A549 (cell line): ENCODE measurements around the gene PPOX. TPM values are rescaled to one million over a fixed set of nuclear protein-coding genes. Genes with fewer than 3 reads are reported as not detected.
A peak's percentile ranks its signal among the peaks of the same experiment; 100 is the strongest.

Source experiments
- ATAC-seq, 2 experiments: fragments of 200-7000 bp in 1 of 2; fragments of >200 bp in 1 of 2; cut with Nextera tagmentation in 1 of 2; cut with Tn5 transposase in 1 of 2; 3 replicates each; pipeline versions ENCODE4 v1.8.0 to v1.9.1; 2018 to 2020; ENCODE audit warnings: mild to moderate bottlenecking in 1 of 2, moderate library complexity in 1 of 2
- CTCF ChIA-PET: fragments of 300-600 bp; sonication (Branson Sonifier 250); formaldehyde crosslinking; extraction: SDS; loops from one replicate; lab custom pipeline; 2021; ENCODE audit warnings: antibody characterized with exemption, inconsistent platforms; lab: Yijun Ruan, JAX
- POLR2A ChIA-PET: fragments of 350-600 bp; formaldehyde crosslinking; extraction: SDS; loops from one replicate; lab custom pipeline; 2021; ENCODE audit warnings: antibody characterized with exemption, inconsistent platforms; lab: Yijun Ruan, JAX
- DNase-seq, 2 experiments: peaks; one replicate each; pipeline versions ENCODE4 v3.0.0 to v3.0.0-alpha.2; 2011 to 2016; ENCODE audit warnings: low read depth in 1 of 2, low spot score in 1 of 2
- FAIRE-seq: peaks from 2 replicates; lab custom pipeline; 2011; peaks lifted over from hg19 to GRCh38; lab: Jason Lieb, UNC
- H3K27ac ChIP-seq, 2 experiments: fragments of >200 bp; sonication (Bioruptor Twin); formaldehyde crosslinking; 3 replicates each; pipeline ENCODE4 v1.5.1; 2016 to 2017
- H3K4me1 ChIP-seq: fragments of >200 bp; sonication (Bioruptor Twin); formaldehyde crosslinking; 3 replicates; pipeline ENCODE4 v1.6.1; 2016
- H3K4me2 ChIP-seq: fragments of >200 bp; sonication (Bioruptor Twin); formaldehyde crosslinking; 3 replicates; pipeline ENCODE4 v1.6.1; 2016
- H3K4me3 ChIP-seq: fragments of >200 bp; sonication (Bioruptor Twin); formaldehyde crosslinking; 3 replicates; pipeline ENCODE4 v1.5.1; 2016
- H3K9me3 ChIP-seq: fragments of >200 bp; sonication (Bioruptor Twin); formaldehyde crosslinking; 3 replicates; pipeline ENCODE4 v1.6.1; 2016
- BCL3 ChIP-seq: fragments of >200 bp; sonication (Bioruptor Twin); formaldehyde crosslinking; IDR thresholded peaks from 3 replicates; pipeline ENCODE4 v1.6.1; 2016
- BHLHE40 ChIP-seq: IDR thresholded peaks from 2 replicates; pipeline ENCODE4 v1.6.1; 2012; ENCODE audit warnings: low read depth, low read length, inconsistent platforms
- CBX8 ChIP-seq: fragments of 200-600 bp; sonication (generic); IDR thresholded peaks from 2 replicates; pipeline ENCODE4 v1.6.1; 2016
- CHD2 ChIP-seq: fragments of 150-350 bp; IDR thresholded peaks from 2 replicates; pipeline ENCODE4 v1.6.1; 2014; ENCODE audit warnings: low read length; ENCODE audit not compliant: partially characterized antibody
- CHD4 ChIP-seq: fragments of 200-600 bp; sonication (generic); IDR thresholded peaks from 2 replicates; pipeline ENCODE4 v1.6.1; 2016; ENCODE audit warnings: antibody characterized with exemption, mild to moderate bottlenecking, borderline replicate concordance
- ESRRA ChIP-seq: fragments of 150-350 bp; IDR thresholded peaks from 2 replicates; pipeline ENCODE4 v1.6.1; 2014; ENCODE audit warnings: mild to moderate bottlenecking, low read length, borderline replicate concordance
- FOSL2 ChIP-seq, 2 experiments: fragments of 450-650 bp in 1 of 2; fragments of >200 bp in 1 of 2; sonication (Bioruptor Twin) in 1 of 2; formaldehyde crosslinking; IDR thresholded peaks; 2 replicates each; pipeline versions ENCODE4 v1.5.0 to v1.6.1; 2016 to 2020; ENCODE audit warnings: mild to moderate bottlenecking in 1 of 2, moderate library complexity in 1 of 2
- FOXS1 ChIP-seq: fragments of 250-450 bp; sonication (Bioruptor Pico); IDR thresholded peaks from 2 replicates; pipeline ENCODE4 v1.5.0; 2020; ENCODE audit warnings: mild to moderate bottlenecking, moderate library complexity
- GATA3 ChIP-seq: IDR thresholded peaks from 2 replicates; pipeline ENCODE4 v1.6.1; 2012; ENCODE audit warnings: borderline replicate concordance
- HDAC2 ChIP-seq: fragments of 200-600 bp; sonication (generic); IDR thresholded peaks from 2 replicates; pipeline ENCODE4 v1.6.1; 2016
- HES2 ChIP-seq: fragments of >200 bp; sonication (Bioruptor Twin); formaldehyde crosslinking; IDR thresholded peaks from 2 replicates; pipeline ENCODE4 v1.6.1; 2016
- HOXB13 ChIP-seq: fragments of 250-450 bp; sonication (Bioruptor Pico); IDR thresholded peaks from 2 replicates; pipeline ENCODE4 v1.5.0; 2020; ENCODE audit warnings: low read depth, mild to moderate bottlenecking, moderate library complexity
- JUN ChIP-seq, 2 experiments: fragments of >200 bp; sonication (Bioruptor Twin); formaldehyde crosslinking; IDR thresholded peaks; 2 replicates in 1 of 2; 3 replicates in 1 of 2; pipeline ENCODE4 v1.6.1; 2016 to 2017
- JUNB ChIP-seq: fragments of >200 bp; sonication (Bioruptor Twin); formaldehyde crosslinking; IDR thresholded peaks from 2 replicates; pipeline ENCODE4 v1.6.1; 2016
- MAFK ChIP-seq: fragments of 450-650 bp; IDR thresholded peaks from 2 replicates; pipeline ENCODE4 v1.6.1; 2014; ENCODE audit not compliant: partially characterized antibody
- MAZ ChIP-seq: fragments of 150-350 bp; IDR thresholded peaks from 2 replicates; pipeline ENCODE4 v1.6.1; 2014; ENCODE audit warnings: antibody characterized with exemption, low read depth, low read length, borderline replicate concordance
- NPAS2 ChIP-seq: fragments of 250-450 bp; sonication (Bioruptor Pico); IDR thresholded peaks from 2 replicates; pipeline ENCODE4 v1.8.0; 2022; ENCODE audit warnings: mild to moderate bottlenecking, moderate library complexity, borderline replicate concordance
- PBX3 ChIP-seq: IDR thresholded peaks from 2 replicates; pipeline ENCODE4 v1.6.1; 2012
- POLR2A ChIP-seq: IDR thresholded peaks from 2 replicates; pipeline ENCODE4 v1.6.1; 2012; ENCODE audit warnings: mild to moderate bottlenecking, low read length
- RAD21 ChIP-seq, 2 experiments: fragments of >200 bp in 1 of 2; sonication (Bioruptor Twin) in 1 of 2; formaldehyde crosslinking in 1 of 2; IDR thresholded peaks in 1 of 2; conservative IDR thresholded peaks in 1 of 2; 2 replicates in 1 of 2; 3 replicates in 1 of 2; pipeline ENCODE4 v1.6.1; 2012 to 2018; ENCODE audit warnings: inconsistent platforms in 1 of 2
- RARB ChIP-seq: fragments of 250-450 bp; sonication (Bioruptor Pico); IDR thresholded peaks from 2 replicates; pipeline ENCODE4 v1.8.0; 2021; ENCODE audit warnings: mild to moderate bottlenecking, moderate library complexity
- RNF2 ChIP-seq: fragments of 200-600 bp; sonication (generic); IDR thresholded peaks from 2 replicates; pipeline ENCODE4 v1.6.1; 2016; ENCODE audit warnings: low read depth, mild to moderate bottlenecking, antibody characterized with exemption, moderate library complexity, borderline replicate concordance
- ZSCAN20 ChIP-seq: fragments of 250-450 bp; sonication (Bioruptor Pico); IDR thresholded peaks from 2 replicates; pipeline ENCODE4 v1.8.0; 2022; ENCODE audit warnings: mild to moderate bottlenecking, moderate library complexity
- WGBS: methylation state at CpG from one replicate; pipeline ENCODE4 v1.1.6; 2017; ENCODE audit errors: missing lambda C conversion rate; 5-methylcytosine and 5-hydroxymethylcytosine counted together
- polyA plus RNA-seq, 4 experiments: library from polyadenylated mRNA; depleted of rRNA in 3 of 4; stranded (reverse); fragments of >200 nt; fragmentation: RNase III in 1 of 4; extraction: RNeasy Plus Mini Kit Qiagen cat#74134 plus additional on column Dnase treatment in 1 of 4; gene quantifications; 2 replicates in 3 of 4; 3 replicates in 1 of 4; pipeline ENCODE4 v1.2.3, GENCODE V29; 2011 to 2017
- TF ChIP-seq, protein P1 (sequence below): IDR thresholded peaks from 2 replicates; pipeline ENCODE4 v1.6.1; 2012; ENCODE audit warnings: low read depth, borderline replicate concordance
- TF ChIP-seq, protein P2 (sequence below): IDR thresholded peaks from 2 replicates; pipeline ENCODE4 v1.6.1; 2012

Gene PPOX
- polyA plus RNA-seq, 2 of the 4 experiments (the other 2 are of a cell fraction): 13.8 to 14.1 TPM

DNA sequence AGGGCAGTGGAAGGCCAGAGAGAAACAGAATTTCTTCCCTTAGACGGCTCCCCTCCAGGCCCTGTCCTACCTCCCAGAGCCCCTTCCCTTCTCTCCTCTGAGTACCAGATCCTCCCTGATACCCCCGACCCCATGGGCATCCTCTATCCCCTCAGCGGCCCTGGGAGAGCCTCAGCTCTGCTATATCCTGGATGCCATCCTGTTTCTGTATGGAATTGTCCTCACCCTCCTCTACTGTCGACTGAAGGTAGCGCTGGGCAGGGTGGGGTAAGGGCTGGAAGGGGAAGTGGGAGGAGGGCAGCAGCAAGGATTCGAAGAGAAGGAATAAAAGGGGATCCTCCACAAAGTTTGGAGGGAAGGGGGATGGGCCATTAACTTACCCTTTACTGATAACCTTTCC, 51.6 kb downstream of the PPOX start:
- DNase-seq (no peak), ATAC-seq (peak in 1 of 2 experiments; percentile 29; a peak in 3 of 6 replicates), FAIRE-seq (no peak)
- CTCF ChIA-PET: interaction anchor here (1.5 to 20.1 kb wide), 5 partner anchors 11 to 166 kb away, joined by 3 to 319 read pairs (median 66); partner anchors contain the start of genes NDUFS2 and TOMM40L
- Histone ChIP-seq H3K9me3 (no peaks in the 10 kb centered on the region), H3K4me3 (no peak overlapping the region), H3K4me2 (no peak overlapping the region), H3K27ac (no peak overlapping the region), H3K4me1 (no peaks in the 10 kb centered on the region)
- 63% methylated on average over 6 of the region's 6 CpGs for WGBS
- TF ChIP-seq ZSCAN20 (CRISPR knock-in tag) (no peak), NPAS2 (CRISPR knock-in tag) (no peak), MAZ (no peak), CHD2 (no peak), BCL3 (no peak), RNF2 (no peak), BHLHE40 (no peak), FOXS1 (CRISPR knock-in tag) (no peak), HOXB13 (CRISPR knock-in tag) (no peak)
- TF ChIP-seq, protein P1, sequence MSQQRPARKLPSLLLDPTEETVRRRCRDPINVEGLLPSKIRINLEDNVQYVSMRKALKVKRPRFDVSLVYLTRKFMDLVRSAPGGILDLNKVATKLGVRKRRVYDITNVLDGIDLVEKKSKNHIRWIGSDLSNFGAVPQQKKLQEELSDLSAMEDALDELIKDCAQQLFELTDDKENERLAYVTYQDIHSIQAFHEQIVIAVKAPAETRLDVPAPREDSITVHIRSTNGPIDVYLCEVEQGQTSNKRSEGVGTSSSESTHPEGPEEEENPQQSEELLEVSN: no peak
- POLR2A ChIA-PET: interaction anchor here (1.7 kb wide), 1 partner anchor 16 kb away, joined by 5 read pairs; the partner anchor contains the start of gene NDUFS2

DNA sequence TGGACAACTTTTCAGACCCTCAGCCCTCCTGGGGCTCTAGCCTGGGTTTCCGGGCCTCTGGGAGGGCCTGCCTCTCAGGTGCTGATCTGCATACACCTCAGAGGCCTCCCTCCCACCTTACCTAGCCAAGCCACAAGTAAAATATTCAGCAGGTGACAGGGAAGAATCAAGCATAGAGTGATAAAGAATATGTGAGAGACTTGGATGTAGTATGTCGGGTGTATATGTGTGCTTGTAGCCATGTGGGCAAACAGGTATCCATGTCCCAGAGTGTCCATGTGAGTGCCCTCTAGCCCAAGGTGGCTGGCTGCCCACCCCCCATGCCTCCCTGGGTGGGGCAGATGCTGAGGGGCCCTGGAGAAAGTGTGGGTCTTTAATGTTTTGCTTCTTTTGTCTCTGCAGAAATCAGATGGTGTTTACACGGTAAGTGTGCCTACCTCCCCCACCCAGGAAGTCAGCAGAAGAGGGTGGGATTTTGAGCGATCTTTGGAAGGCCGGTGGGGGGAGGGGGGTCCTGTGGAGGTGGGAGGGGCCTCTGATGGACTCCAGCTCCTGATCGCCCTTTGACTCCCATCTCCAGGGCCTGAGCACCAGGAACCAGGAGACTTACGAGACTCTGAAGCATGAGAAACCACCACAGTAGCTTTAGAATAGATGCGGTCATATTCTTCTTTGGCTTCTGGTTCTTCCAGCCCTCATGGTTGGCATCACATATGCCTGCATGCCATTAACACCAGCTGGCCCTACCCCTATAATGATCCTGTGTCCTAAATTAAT, 52.3 kb downstream of the PPOX start:
- 68% methylated on average over 8 of the region's 8 CpGs for WGBS
- no peak overlapping the region for H3K4me2 ChIP-seq
- H3K27ac ChIP-seq: no peak overlapping the region
- ATAC-seq: no peak
- H3K4me1 ChIP-seq: no peaks in the 10 kb centered on the region
- ChIA-PET CTCF (interaction anchor here (0.9 to 20.1 kb wide), 5 partner anchors 10 to 165 kb away, joined by 3 to 319 read pairs (median 66); partner anchors contain the start of genes NDUFS2 and TOMM40L), POLR2A (interaction anchor here (0.6 kb wide), 1 partner anchor 162 kb away, joined by 3 read pairs; no protein-coding TSS in a partner anchor)
- no peak overlapping the region for H3K4me3 ChIP-seq
- TF ChIP-seq, protein P2, sequence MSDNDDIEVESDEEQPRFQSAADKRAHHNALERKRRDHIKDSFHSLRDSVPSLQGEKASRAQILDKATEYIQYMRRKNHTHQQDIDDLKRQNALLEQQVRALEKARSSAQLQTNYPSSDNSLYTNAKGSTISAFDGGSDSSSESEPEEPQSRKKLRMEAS: no peak
- TF ChIP-seq JUNB (no peak), RARB (CRISPR knock-in tag) (no peak), PBX3 (no peak), JUN (IDR thresholded peaks at IDR 0.05) (no peak), RNF2 (no peak), ESRRA (no peak), MAFK (no peak), GATA3 (no peak), NPAS2 (CRISPR knock-in tag) (no peak), HES2 (no peak), RAD21 (conservative IDR thresholded peaks at IDR 0.05 in 1 of 2, IDR thresholded peaks at IDR 0.05 in 1 of 2) (no peak), CHD4 (no peak), CBX8 (no peak), POLR2A (no peak), HDAC2 (no peak), FOSL2 (IDR thresholded peaks at IDR 0.05) (no peak), FOSL2 (CRISPR knock-in tag; IDR thresholded peaks at IDR 0.05) (no peak), CHD2 (no peak)
- FAIRE-seq: no peak
- no peaks in the 10 kb centered on the region for H3K9me3 ChIP-seq
- no peak for DNase-seq
